Mesothelial cell of epicardium (in vitro differentiated cells): ENCODE measurements around the gene ISOC2. TPM values are rescaled to one million over a fixed set of nuclear protein-coding genes. Genes with fewer than 3 reads are reported as not detected.

ENCODE experiments used
- DNase-seq, 2 experiments: peaks; one replicate each; pipeline ENCODE4 v3.0.0; 2021; ENCODE audit warnings: low spot score in 2 of 2; ENCODE audit not compliant: unreplicated experiment in 2 of 2
- H3K27ac Mint-ChIP-seq: 2 replicates; pipeline ENCODE4 v1.8.0; 2021; ENCODE audit warnings: mixed read lengths
- H3K27me3 Mint-ChIP-seq: 2 replicates; pipeline ENCODE4 v1.8.0; 2021; ENCODE audit warnings: low read depth, mixed read lengths
- H3K36me3 Mint-ChIP-seq: 2 replicates; pipeline ENCODE4 v1.8.0; 2021; ENCODE audit warnings: mixed read lengths
- H3K4me1 Mint-ChIP-seq: 2 replicates; pipeline ENCODE4 v1.8.0; 2021; ENCODE audit warnings: mixed read lengths
- H3K4me3 Mint-ChIP-seq: 2 replicates; pipeline ENCODE4 v1.8.0; 2021; ENCODE audit warnings: mild to moderate bottlenecking, moderate library complexity, mixed read lengths
- H3K9me3 Mint-ChIP-seq: 2 replicates; pipeline ENCODE4 v1.8.0; 2021; ENCODE audit warnings: mixed read lengths
- CTCF ChIP-seq: fragments of 200-600 bp; sonication (generic); IDR thresholded peaks from one replicate; pipeline ENCODE4 v1.5.0; 2021; ENCODE audit warnings: antibody characterized with exemption; ENCODE audit not compliant: unreplicated experiment
- total RNA-seq: library from RNA; stranded (reverse); gene quantifications from 3 replicates; pipeline ENCODE4 v1.2.1, GENCODE V29; 2021

The ISOC2 gene
- total RNA-seq, 1 donor from 2014 or later, result 35.0 TPM

GRCh38 chr19:55484593-55485438, 23.4 kb upstream of the ISOC2 start, which contains the start of gene NAT14:
Gene NAT14, plus strand, starts transcription at chr19:55485188. Its CDS starts 521 bp downstream, at chr19:55485709.
- DNase-seq, result peak; percentile 64 to 86
- Mint-ChIP-seq H3K36me3 (no peaks in the 10 kb centered on the region), H3K4me3 (peak within 1 kb of the TSS; percentile 80), H3K27me3 (no peaks in the 10 kb centered on the region), H3K27ac (peak within 1 kb of the TSS; percentile 80), H3K4me1 (peaks cover 21% of the 10 kb centered on the region), H3K9me3 (no peaks in the 10 kb centered on the region)
- no peak for TF ChIP-seq CTCF

GRCh38 chr19:55483706-55484592, 22.5 kb upstream of the ISOC2 start:
- H3K36me3 Mint-ChIP-seq, result no peaks in the 10 kb centered on the region
- peaks cover 21% of the 10 kb centered on the region for H3K4me1 Mint-ChIP-seq
- H3K27me3 Mint-ChIP-seq, result no peaks in the 10 kb centered on the region
- no peaks in the 10 kb centered on the region for H3K9me3 Mint-ChIP-seq
- H3K27ac Mint-ChIP-seq, result no peak overlapping the region
- no peak for TF ChIP-seq CTCF
- no peak for DNase-seq
- peak overlapping the region; percentile 80 for H3K4me3 Mint-ChIP-seq

GRCh38 chr19:55482967-55483705, 21.7 kb upstream of the ISOC2 start:
- TF ChIP-seq CTCF, result no peak
- no peak overlapping the region for H3K27ac Mint-ChIP-seq
- no peaks in the 10 kb centered on the region for H3K9me3 Mint-ChIP-seq
- H3K36me3 Mint-ChIP-seq, result no peaks in the 10 kb centered on the region
- no peak for DNase-seq
- H3K4me3 Mint-ChIP-seq, result no peak overlapping the region
- peaks cover 25% of the 10 kb centered on the region for H3K4me1 Mint-ChIP-seq
- no peaks in the 10 kb centered on the region for H3K27me3 Mint-ChIP-seq

GRCh38 chr19:55482156-55482961, 20.9 kb upstream of the ISOC2 start:
- Mint-ChIP-seq H3K27me3 (no peaks in the 10 kb centered on the region), H3K4me3 (no peak overlapping the region), H3K9me3 (no peaks in the 10 kb centered on the region), H3K36me3 (no peaks in the 10 kb centered on the region), H3K27ac (no peak overlapping the region), H3K4me1 (peaks cover 26% of the 10 kb centered on the region)
- TF ChIP-seq CTCF, result no peak
- DNase-seq, result no peak

GRCh38 chr19:55481794-55482155, 20.3 kb upstream of the ISOC2 start:
- no peak overlapping the region for H3K4me3 Mint-ChIP-seq
- H3K4me1 Mint-ChIP-seq, result peaks cover 24% of the 10 kb centered on the region
- no peak overlapping the region for H3K27ac Mint-ChIP-seq
- DNase-seq, result no peak
- H3K27me3 Mint-ChIP-seq, result no peaks in the 10 kb centered on the region
- no peaks in the 10 kb centered on the region for H3K36me3 Mint-ChIP-seq
- no peaks in the 10 kb centered on the region for H3K9me3 Mint-ChIP-seq
- no peak for TF ChIP-seq CTCF
